Stimulated activated CD8-positive, alpha-beta memory T cell treated with anti-CD3 and anti-CD28 coated beads, Interleukin-12 subunit alpha, Interleukin-12 subunit beta, amount 100 ng/mL, for 24 hours (primary cell): ENCODE results near the gene IFITM10.

ENCODE experiments used
- DNase-seq: peaks from one replicate; pipeline ENCODE4 v3.0.0-alpha.2; 2020; ENCODE audit errors: extremely low read depth

The IFITM10 gene

DNA sequence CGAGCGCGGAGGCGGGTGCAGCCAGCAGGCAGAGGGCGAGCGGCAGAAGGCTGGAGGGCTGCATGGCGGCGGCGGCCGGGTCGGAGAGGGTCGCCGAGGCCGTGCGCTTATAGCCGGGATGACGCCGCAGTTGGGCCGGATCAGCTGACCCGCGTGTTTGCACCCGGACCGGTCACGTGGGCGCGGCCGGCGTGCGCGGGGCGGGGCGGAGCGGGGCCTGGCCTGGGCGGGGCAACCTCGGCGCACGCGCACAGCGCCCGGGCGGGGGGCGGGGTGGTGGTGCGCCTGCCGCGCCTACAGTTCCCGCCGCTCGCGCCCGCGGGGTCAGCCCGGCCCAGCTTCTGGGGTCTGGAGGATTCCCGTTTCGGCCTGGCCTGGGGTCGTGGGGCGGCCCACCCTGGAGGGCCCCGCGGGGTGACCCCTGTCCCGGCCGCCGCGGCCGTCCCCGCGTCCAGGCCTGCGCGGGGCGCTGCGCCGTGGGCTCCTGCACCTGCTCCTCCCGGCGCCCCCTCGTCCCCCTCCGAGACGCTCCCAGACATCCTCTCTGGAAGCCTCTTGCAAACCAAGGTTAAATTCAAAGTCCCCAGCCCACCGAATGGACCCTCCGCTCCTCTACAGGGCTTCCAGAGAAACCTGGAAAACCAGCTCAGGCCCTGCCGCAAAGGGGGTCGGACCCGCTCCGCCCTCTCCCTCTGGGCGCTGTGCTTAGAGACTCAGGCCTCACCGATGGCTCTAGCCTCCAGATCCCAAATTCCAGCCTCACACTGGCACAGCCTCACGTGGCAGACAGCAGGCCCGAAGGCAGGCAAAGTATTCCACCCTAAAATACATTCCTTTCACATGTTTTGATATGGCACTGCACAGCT, 13.6 kb upstream of the IFITM10 start, which contains the start of gene CTSD:
TSS of gene CTSD (minus strand) at position 132 of the 866 bp plus-strand sequence. CDS start at position 64, 68 bp downstream.
- peak; percentile 73 for DNase-seq

DNA sequence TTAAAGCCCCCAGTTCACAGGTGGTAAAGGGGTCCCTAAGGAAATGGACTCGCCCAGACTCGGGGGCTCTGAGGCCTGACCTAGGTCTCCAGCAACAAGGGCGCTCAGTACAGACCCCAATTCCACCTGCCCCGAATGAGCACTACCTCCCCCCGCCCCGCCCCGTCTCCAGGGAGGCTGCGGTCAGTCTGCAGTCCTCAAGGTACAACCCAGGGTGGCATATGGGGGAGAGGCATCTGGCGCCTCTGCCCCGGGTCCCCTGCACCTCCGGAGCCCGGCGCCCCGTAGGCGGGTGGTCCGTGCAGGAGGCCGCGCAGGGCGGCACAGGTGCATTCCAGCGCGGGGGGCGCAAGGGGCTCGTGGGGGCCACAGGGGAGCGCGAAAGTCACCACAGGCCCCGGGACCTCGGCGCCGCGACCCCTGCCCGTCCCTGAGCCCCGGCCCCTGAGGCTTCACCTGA, 13.0 kb upstream of the IFITM10 start:
- DNase-seq = no peak

DNA sequence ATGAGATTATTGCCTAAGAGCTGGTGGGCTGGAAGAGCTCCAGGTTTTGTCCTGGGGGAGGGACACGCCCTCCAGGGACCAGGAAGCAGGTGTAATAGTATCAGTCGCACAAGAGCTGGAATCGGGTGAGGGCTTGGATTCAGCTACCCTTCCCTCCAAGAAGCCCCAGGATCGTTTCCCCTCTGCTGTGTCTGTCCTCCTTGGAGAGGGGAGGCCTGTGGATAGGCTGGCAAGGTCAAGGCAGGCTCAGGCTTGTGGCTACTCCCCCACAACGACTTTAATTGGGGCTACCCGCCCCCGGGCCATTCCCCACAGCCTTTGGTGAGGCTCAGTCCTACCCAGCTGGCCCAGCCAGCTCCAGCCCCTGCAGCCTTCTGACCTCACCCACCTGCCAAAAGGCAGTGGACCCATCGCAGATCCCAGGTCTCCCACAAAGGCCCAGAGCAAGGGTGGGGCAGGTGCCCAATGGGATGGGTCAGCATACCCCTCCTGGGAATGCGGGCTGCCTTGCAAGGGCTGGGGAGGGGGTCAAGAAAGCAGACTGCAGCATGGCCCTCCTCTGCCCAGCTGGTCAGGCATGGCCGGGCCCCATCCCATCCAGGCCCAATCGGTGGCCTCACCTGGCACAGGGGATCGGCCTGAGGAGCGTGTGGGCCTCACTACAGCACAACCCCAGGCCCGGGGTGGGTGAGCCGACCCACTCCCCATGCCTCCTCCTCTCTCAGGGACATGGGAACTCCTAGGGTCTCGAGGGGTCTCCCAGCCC, 12.3 kb upstream of the IFITM10 start:
- no peak for DNase-seq

- DNase-seq = no peak
These were observed 11.6 kb upstream of the IFITM10 start for GRCh38 chr11:1761857-1762536.

DNA sequence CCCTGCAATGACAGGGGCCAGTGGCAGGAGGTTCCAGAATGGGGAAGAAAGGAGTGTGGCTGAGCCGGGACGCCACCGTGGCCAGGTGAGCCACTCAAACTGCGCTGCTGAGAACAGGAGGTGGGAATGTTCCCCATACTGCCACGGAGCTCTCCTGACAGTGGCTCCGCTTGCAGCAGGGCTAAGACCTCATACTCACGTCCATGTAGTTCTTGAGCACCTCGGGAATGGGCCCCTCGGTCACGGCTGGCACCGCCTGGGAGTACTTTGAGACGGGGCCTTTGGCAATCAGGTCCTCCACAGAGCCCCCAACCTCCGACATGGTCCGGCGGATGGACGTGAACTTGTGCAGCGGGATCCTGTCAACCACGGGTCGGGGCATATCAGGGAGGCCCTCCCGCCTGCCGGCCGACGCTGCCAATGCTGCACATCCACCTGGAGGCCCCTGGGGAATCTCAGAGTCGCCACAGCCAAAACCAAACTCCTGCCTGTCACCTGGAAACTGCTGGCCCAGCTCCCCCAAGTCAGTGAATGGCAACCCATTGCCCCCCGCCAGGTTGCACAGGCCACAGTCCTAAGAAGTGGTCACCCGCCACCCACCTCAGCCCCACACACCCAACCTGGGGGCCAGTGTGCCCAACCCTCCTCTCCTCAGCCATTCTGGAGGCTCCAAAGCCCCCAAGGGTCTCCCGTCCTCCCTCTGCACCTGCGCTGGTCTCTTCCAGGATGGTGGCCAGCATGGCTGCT, 10.9 kb upstream of the IFITM10 start:
- DNase-seq = no peak

DNA sequence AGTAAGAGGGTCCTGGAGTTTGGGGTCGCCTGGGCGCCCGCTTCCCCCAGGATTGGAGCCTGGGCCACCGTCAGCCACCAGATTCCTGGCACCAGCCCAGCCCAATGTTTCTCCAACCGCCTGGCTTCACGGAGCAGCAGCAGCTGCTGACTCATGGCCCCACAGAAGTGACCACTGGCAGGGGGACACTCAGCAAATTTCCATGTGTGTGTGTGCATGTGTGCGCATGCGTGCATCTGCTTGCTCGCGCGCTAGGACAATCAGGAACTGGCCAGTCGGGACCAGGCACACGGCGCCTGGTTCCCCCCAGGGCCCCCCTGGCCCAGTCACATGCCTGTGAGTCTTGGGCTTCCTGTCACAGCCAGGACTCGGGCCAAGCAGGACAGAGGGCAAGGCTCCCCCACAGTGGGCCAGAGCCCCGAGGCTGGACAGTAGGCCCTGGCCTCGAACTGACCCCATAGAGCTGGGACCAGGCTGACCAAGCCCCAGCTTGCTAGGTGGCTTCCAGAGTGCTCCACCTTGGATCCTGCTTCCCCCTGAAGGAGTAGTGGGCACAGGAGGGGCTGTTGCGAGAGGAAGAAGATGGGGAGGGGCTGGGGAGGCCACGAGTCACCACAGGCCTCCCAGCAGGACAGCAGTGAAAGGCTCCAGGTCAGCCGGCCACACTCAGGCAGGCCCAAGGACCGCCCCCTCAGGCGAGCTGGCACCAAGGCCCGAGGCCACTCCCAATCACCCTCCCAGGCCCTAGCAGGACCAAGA, 10.1 kb upstream of the IFITM10 start:
- no peak for DNase-seq

GRCh38 chr11:1759851-1760220, 9.4 kb upstream of the IFITM10 start:
- DNase-seq = no peak

GRCh38 chr11:1759151-1759850, 8.9 kb upstream of the IFITM10 start:
- DNase-seq = no peak

DNA sequence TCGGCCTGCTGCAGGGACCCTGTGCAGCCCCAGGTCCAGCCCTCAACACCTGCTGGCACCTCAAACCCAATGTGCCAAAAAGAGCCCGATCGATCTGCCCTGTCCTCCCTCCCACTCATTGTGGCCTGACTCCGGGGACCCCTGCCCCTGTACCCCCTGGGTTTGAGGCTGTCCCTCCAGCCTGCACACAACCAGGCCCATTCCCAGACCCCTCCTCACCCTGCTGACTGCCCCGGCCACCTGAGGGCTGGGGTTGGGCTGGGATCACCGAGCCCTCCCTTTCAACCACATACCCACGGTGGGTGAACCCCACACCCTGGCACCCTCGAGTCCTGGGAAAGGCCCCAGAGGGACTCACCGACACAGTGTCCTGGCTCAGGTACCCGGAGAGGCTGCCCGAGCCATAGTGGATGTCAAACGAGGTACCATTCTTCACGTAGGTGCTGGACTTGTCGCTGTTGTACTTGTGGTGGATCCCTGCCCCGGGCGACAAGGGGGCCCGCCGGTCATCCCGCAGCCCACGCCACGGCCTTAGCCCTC, 8.3 kb upstream of the IFITM10 start:
- no peak for DNase-seq

DNA sequence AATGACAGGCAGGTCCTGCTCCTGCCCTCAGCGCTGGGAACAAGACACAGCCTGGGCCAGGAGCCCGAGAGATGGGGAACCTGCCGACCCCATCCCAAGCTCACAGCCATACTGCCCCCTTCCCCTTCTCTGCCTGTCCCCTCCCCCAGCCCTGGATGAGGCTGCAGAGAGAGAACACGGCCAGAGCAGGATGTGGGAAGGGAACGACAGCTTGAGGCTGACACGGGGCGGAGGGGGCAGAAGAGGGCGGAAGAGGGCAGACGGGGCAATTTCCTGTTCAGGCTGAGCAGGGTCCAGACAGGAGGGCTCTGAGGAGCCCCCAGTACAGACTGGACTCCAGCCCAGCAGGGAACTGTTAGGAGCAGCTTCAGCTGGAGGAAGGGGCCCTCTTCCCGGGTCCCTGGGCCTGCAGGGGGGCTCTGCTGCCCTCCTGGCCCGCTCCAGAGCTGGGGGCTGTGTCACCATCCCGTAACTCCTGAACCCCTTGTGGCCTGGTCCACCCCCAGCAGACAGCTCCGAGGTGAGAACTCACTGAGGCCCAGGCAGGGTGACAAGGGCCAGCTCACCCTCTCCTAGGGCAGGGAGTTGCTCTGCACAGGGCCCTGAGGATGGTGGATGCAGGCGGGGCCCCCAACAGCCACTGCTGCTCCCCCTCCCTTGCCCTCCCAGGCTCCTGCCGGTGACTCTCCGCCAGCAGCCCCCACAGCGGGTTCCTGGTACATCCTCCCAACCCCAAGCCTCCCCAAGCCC, 7.6 kb upstream of the IFITM10 start:
- DNase-seq = no peak

- DNase-seq = no peak
These were observed 6.7 kb upstream of the IFITM10 start for GRCh38 chr11:1756791-1757771.

GRCh38 chr11:1755692-1756561, 5.5 kb upstream of the IFITM10 start:
- no peak for DNase-seq

- no peak for DNase-seq
These were observed 4.9 kb upstream of the IFITM10 start for GRCh38 chr11:1755344-1755691.

DNA sequence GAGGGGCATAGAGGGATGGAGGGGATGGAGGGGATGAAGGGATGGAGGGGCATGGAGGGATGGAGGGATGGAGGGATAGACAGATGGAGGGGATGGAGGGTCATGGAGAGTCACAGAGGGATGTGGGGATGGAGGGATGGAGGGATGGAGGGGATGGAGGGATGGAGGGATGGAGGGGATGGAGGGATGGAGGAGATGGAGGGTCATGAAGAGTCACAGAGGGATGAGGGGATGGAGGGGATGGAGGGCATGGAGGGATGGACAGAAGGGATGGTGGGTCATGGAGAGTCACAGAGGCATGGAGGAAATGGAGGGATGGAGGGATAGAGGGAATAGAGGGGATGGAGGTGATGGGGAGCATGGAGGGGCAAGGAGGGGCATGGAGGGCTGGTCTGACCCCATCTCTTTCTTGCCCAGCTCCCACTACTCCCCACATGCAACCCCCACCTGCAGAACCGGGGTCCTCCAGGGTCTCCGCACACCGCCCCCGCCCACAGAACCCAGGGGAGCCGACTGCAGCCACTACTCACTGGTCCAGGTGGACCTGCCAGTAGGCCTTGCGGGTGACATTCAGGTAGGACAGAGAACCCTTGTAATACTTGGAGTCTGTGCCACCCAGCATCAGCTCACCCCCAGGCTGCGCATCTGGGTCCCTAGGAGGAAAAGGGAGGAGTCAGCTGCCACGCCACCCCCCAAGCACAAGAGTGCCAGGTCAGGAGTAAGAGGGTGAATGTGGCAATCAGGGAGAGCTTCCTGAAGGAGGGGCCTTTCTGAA, 4.2 kb upstream of the IFITM10 start:
- no peak for DNase-seq

DNA sequence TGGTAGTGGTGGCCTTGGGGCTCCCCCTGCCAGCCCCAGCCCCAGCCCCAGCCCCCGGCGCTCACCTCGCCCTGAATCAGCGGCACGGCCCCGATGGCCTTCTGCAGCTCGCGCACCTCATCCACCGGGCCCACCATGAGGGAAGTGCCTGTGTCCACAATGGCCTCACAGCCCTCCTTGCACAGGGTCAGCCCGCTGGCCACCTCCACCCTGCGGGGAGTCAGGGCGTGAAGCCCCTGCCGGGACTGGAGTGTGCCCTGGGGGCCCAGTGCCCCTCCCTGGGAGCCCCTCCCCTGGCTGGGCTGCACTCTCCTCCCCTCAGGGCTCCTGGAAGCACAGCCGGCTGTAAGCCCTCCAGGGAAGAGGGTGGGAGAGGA, 3.5 kb upstream of the IFITM10 start:
- DNase-seq = no peak

- no peak for DNase-seq
These were observed 3.0 kb upstream of the IFITM10 start for GRCh38 chr11:1753229-1753928.
